ENCODE measurements around the gene RASA3. TPM values are rescaled to one million over a fixed set of nuclear protein-coding genes. Genes with fewer than 3 reads are reported as not detected.

RASA3 gene
- total and polyA plus RNA-seq, 2 donors (not counting 3 experiments of a cell fraction or from before 2014, with no cell fraction given): 26.5 to 53.8 TPM

- Histone ChIP-seq H3K9ac (replicated peaks; ENCODE audit: extremely low read depth, insufficient read depth, low read length) (no peak overlapping the region), H3K79me2 (ENCODE audit: control insufficient read depth, insufficient read depth, low read length) (no peaks in the 10 kb centered on the region), H3K36me3 (ENCODE audit: control insufficient read depth in 2 of 2, extremely low read depth in 1 of 2, insufficient read depth in 2 of 2, low read length in 2 of 2) (peaks cover 5 to 55% of the 10 kb centered on the region in 2 experiments), H3K9me3 (replicated peaks; ENCODE audit: control insufficient read depth, insufficient read depth, low read length) (no peaks in the 10 kb centered on the region), H3K4me1 (ENCODE audit: control insufficient read depth, extremely low read depth, insufficient read depth, low read length) (no peaks in the 10 kb centered on the region), H3K27me3 (ENCODE audit: control insufficient read depth in 2 of 2, insufficient read depth in 2 of 2, low read length in 2 of 2) (no peaks in the 10 kb centered on the region), H3K9me1 (replicated peaks; ENCODE audit: control insufficient read depth, extremely low read depth, insufficient read depth, low read length) (no peaks in the 10 kb centered on the region), H3K4me3 (replicated peaks in 1 of 3; ENCODE audit: insufficient read depth in 1 of 3, low read depth in 1 of 3, low read length in 3 of 3) (no peak overlapping the region), H3K4me2 (ENCODE audit: insufficient read depth, low read length) (no peak overlapping the region), H3K27ac (ENCODE audit: insufficient read depth, low read depth, low read length) (no peak overlapping the region), H4K20me1 (replicated peaks; ENCODE audit: control insufficient read depth, extremely low read depth, insufficient read depth, low read length) (no peaks in the 10 kb centered on the region), H2AFZ (ENCODE audit: low read depth, low read length) (no peak overlapping the region)
- POLR2A ChIA-PET: no interaction called here
- no peak for TF ChIP-seq JUN (IDR thresholded peaks at IDR 0.05; ENCODE audit: borderline replicate concordance, insufficient read depth, insufficient read length, low read depth)
- no peak for TF ChIP-seq GATA2 (IDR thresholded peaks at IDR 0.05; ENCODE audit: insufficient read depth, insufficient read length, low read depth, low read length)
- TF ChIP-seq EZH2 (IDR thresholded peaks at IDR 0.05; ENCODE audit: borderline replicate concordance, low read depth, low read length, severe bottlenecking): no peak
- TF ChIP-seq FOS (IDR thresholded peaks at IDR 0.05; ENCODE audit: borderline replicate concordance, insufficient read depth, low read length): no peak
- no peak for TF ChIP-seq MYC (IDR thresholded peaks at IDR 0.05; ENCODE audit: low read depth, low read length)
- no peak for TF ChIP-seq POLR2AphosphoS5 (IDR thresholded peaks at IDR 0.05; ENCODE audit: insufficient read depth, low read depth, low read length)
- TF ChIP-seq CTCF (IDR thresholded peaks at IDR 0.05; ENCODE audit: extremely low read depth in 1 of 2, insufficient read depth in 1 of 2, low read depth in 1 of 2, low read length in 2 of 2): no peak
- no peak for TF ChIP-seq POLR2A (IDR thresholded peaks at IDR 0.05; ENCODE audit: low read depth, low read length)
- no peak for TF ChIP-seq MAX (IDR thresholded peaks at IDR 0.05; ENCODE audit: insufficient read depth, insufficient read length)
- dilution Hi-C loops (cut with MboI; ENCODE audit: extremely low pct_ligation_motif_present, low sequenced_read_pairs) (no loop called here), intact Hi-C loops (cut with micrococcal nuclease) (no loop called here)
- CTCF ChIA-PET: no interaction called here
- DNase-seq (ENCODE audit: low read depth, low spot score) (no peak), FAIRE-seq (no peak)
- no TSS peak for BruUV-seq (replicated peaks)
Observed at GRCh38 chr13:113996081-113996911, 136.1 kb downstream of the RASA3 start.

All from endothelial cell of umbilical vein (primary cell).